Astrocyte (in vitro differentiated cells and primary cell): ENCODE data around the gene MRRF. TPM values are rescaled to one million over a fixed set of nuclear protein-coding genes. Genes with fewer than 3 reads are reported as not detected.
A peak's percentile ranks its signal among the peaks of the same experiment; 100 is the strongest.

Experiments
- DNase-seq: peaks from one replicate; pipeline ENCODE4 v3.0.0-alpha.2; 2010; ENCODE audit warnings: low read depth
- FAIRE-seq: peaks from 2 replicates; lab custom pipeline; 2011; peaks lifted over from hg19 to GRCh38; lab: Jason Lieb, UNC
- H2AFZ ChIP-seq: 2 replicates; pipeline ENCODE4 v1.6.0; 2012; ENCODE audit warnings: low read depth, low read length, inconsistent platforms
- H3K27ac ChIP-seq: 2 replicates; pipeline ENCODE4 v1.5.1; 2011; ENCODE audit warnings: low read depth, low read length, inconsistent platforms
- H3K27me3 ChIP-seq: 2 replicates; pipeline ENCODE4 v1.6.0; 2011; ENCODE audit warnings: low read length, inconsistent platforms; ENCODE audit not compliant: insufficient read depth
- H3K36me3 ChIP-seq: 2 replicates; pipeline ENCODE4 v1.5.1; 2011; ENCODE audit warnings: low read length, inconsistent platforms; ENCODE audit not compliant: insufficient read depth
- H3K4me1 ChIP-seq: 2 replicates; pipeline ENCODE4 v1.5.1; 2011; ENCODE audit warnings: low read length, inconsistent platforms; ENCODE audit not compliant: insufficient read depth
- H3K4me2 ChIP-seq: 2 replicates; pipeline ENCODE4 v1.6.0; 2012; ENCODE audit warnings: low read length, inconsistent platforms
- H3K4me3 ChIP-seq: 2 replicates; pipeline ENCODE4 v1.5.1; 2011; ENCODE audit warnings: low read depth, mild to moderate bottlenecking, low read length, inconsistent platforms; ENCODE audit not compliant: insufficient read depth
- H3K79me2 ChIP-seq: 2 replicates; pipeline ENCODE4 v1.6.0; 2012; ENCODE audit warnings: mild to moderate bottlenecking, low read length, inconsistent platforms; ENCODE audit not compliant: insufficient read depth
- H3K9ac ChIP-seq: 2 replicates; pipeline ENCODE4 v1.6.0; 2012; ENCODE audit warnings: mild to moderate bottlenecking, low read length, inconsistent platforms
- H3K9me3 ChIP-seq: 2 replicates; pipeline ENCODE4 v1.5.1; 2012; ENCODE audit warnings: low read depth, mild to moderate bottlenecking, low read length, inconsistent platforms; ENCODE audit not compliant: insufficient read depth
- H4K20me1 ChIP-seq: 2 replicates; pipeline ENCODE4 v1.6.0; 2012; ENCODE audit warnings: low read length, inconsistent platforms; ENCODE audit not compliant: insufficient read depth
- H3K27ac Mint-ChIP-seq: one replicate; pipeline ENCODE4 v1.8.0; 2021; ENCODE audit warnings: mild to moderate bottlenecking, mixed read lengths; ENCODE audit not compliant: unreplicated experiment
- H3K27me3 Mint-ChIP-seq: one replicate; pipeline ENCODE4 v1.8.0; 2021; ENCODE audit warnings: low read depth, mixed read lengths; ENCODE audit not compliant: unreplicated experiment
- H3K36me3 Mint-ChIP-seq: one replicate; pipeline ENCODE4 v1.8.0; 2021; ENCODE audit warnings: low read depth, mixed read lengths; ENCODE audit not compliant: unreplicated experiment
- H3K4me1 Mint-ChIP-seq: one replicate; pipeline ENCODE4 v1.8.0; 2021; ENCODE audit warnings: low read depth, mixed read lengths; ENCODE audit not compliant: unreplicated experiment
- H3K4me3 Mint-ChIP-seq: one replicate; pipeline ENCODE4 v1.8.0; 2021; ENCODE audit warnings: mild to moderate bottlenecking, moderate library complexity, mixed read lengths; ENCODE audit not compliant: unreplicated experiment
- H3K9me3 Mint-ChIP-seq: one replicate; pipeline ENCODE4 v1.8.0; 2021; ENCODE audit warnings: mild to moderate bottlenecking, mixed read lengths; ENCODE audit not compliant: unreplicated experiment
- CTCF ChIP-seq: IDR thresholded peaks from 2 replicates; pipeline ENCODE4 v1.5.1; 2011; ENCODE audit warnings: low read depth, mild to moderate bottlenecking, inconsistent platforms, low read length, moderate library complexity; ENCODE audit not compliant: insufficient read depth
- EZH2 ChIP-seq: IDR thresholded peaks from 2 replicates; pipeline ENCODE4 v1.6.1; 2012; ENCODE audit warnings: mild to moderate bottlenecking, low read length, inconsistent platforms; ENCODE audit not compliant: insufficient read depth
- total RNA-seq: library from RNA; stranded (reverse); gene quantifications from 2 replicates; pipeline ENCODE4 v1.2.1, GENCODE V29; 2021

Gene MRRF
- total RNA-seq, 1 donor from 2014 or later: 24.0 TPM

DNA sequence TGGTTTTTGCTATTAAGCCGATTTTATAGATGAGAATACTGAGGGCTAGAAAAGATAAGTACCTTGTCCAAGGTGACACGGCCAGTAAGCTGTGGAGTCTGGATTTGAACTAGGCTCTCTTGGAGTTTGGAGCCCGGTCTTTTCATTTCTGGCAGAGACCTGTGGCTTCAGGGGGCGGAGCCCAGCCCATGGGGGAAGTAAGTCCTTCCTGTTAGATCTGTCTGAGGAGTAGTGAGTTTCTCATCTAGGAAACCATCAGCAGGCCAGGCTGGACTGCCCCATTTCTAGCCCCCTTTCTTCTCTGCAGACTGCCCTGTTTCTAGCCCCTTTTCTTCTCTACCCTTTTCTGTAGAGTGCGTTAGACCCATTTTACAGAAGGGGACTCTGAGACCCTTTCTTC is 105.6 kb downstream of the MRRF start:
- Histone ChIP-seq H3K36me3 (no peaks in the 10 kb centered on the region), H4K20me1 (no peaks in the 10 kb centered on the region), H3K4me2 (peak overlapping the region; percentile 80), H3K27me3 (peaks cover 22% of the 10 kb centered on the region), H3K9ac (peak overlapping the region; percentile 21), H3K4me3 (no peak overlapping the region), H3K27ac (no peak overlapping the region), H3K9me3 (no peaks in the 10 kb centered on the region), H3K4me1 (peaks cover 9% of the 10 kb centered on the region), H2AFZ (peak overlapping the region; percentile 48), H3K79me2 (no peaks in the 10 kb centered on the region)
- H3K27ac Mint-ChIP-seq: no peak overlapping the region
- no peak overlapping the region for H3K4me3 Mint-ChIP-seq
- DNase-seq (no peak), FAIRE-seq (no peak)
- no peak for TF ChIP-seq EZH2
- no peak for TF ChIP-seq CTCF
- peaks cover 72% of the 10 kb centered on the region for H3K27me3 Mint-ChIP-seq
- peaks cover 2% of the 10 kb centered on the region for H3K36me3 Mint-ChIP-seq
- H3K9me3 Mint-ChIP-seq: peaks cover 8% of the 10 kb centered on the region
- no peaks in the 10 kb centered on the region for H3K4me1 Mint-ChIP-seq

GRCh38 chr9:122370869-122371755 is 106.4 kb downstream of the MRRF start, which contains the start of gene PTGS1:
TSS of gene PTGS1 (plus strand) at chr9:122371024. CDS start at chr9:122371085, 61 bp downstream.
- Mint-ChIP-seq H3K9me3 (peaks cover 8% of the 10 kb centered on the region), H3K4me1 (peaks cover under 1% of the 10 kb centered on the region), H3K4me3 (peak within 1 kb of the TSS; percentile 62), H3K27ac (no peak within 1 kb of the TSS), H3K36me3 (peaks cover 2% of the 10 kb centered on the region), H3K27me3 (peaks cover 71% of the 10 kb centered on the region)
- Histone ChIP-seq H3K79me2 (no peaks in the 10 kb centered on the region), H3K9me3 (no peaks in the 10 kb centered on the region), H2AFZ (peak within 1 kb of the TSS; percentile 67), H3K27me3 (peaks cover 22% of the 10 kb centered on the region), H3K4me1 (peaks cover 13% of the 10 kb centered on the region), H3K36me3 (no peaks in the 10 kb centered on the region), H3K27ac (no peak within 1 kb of the TSS), H3K4me3 (no peak within 1 kb of the TSS), H3K4me2 (peak within 1 kb of the TSS; percentile 80), H4K20me1 (no peaks in the 10 kb centered on the region), H3K9ac (peak within 1 kb of the TSS; percentile 21)
- TF ChIP-seq EZH2 (no peak), CTCF (no peak)
- DNase-seq (no peak), FAIRE-seq (no peak)

GRCh38 chr9:122371846-122372245 is 107.2 kb downstream of the MRRF start:
- Histone ChIP-seq H3K27ac (no peak overlapping the region), H3K4me3 (no peak overlapping the region), H3K4me1 (peaks cover 13% of the 10 kb centered on the region), H3K36me3 (no peaks in the 10 kb centered on the region), H2AFZ (no peak overlapping the region), H3K79me2 (no peaks in the 10 kb centered on the region), H3K9me3 (no peaks in the 10 kb centered on the region), H3K9ac (no peak overlapping the region), H4K20me1 (no peaks in the 10 kb centered on the region), H3K4me2 (no peak overlapping the region), H3K27me3 (peaks cover 22% of the 10 kb centered on the region)
- TF ChIP-seq EZH2 (no peak), CTCF (no peak)
- Mint-ChIP-seq H3K4me1 (peaks cover 4% of the 10 kb centered on the region), H3K27ac (no peak overlapping the region), H3K27me3 (peaks cover 66% of the 10 kb centered on the region), H3K9me3 (peaks cover 8% of the 10 kb centered on the region), H3K36me3 (peaks cover 2% of the 10 kb centered on the region), H3K4me3 (no peak overlapping the region)
- FAIRE-seq (no peak), DNase-seq (no peak)
